IMR-90 (cell line): Measurements from ENCODE around the gene PLAAT3. TPM values are rescaled to one million over a fixed set of nuclear protein-coding genes. Genes with fewer than 3 reads are reported as not detected.
A peak's percentile ranks its signal among the peaks of the same experiment; 100 is the strongest.

Source experiments
- ATAC-seq: fragments of 200-7000 bp; cut with Tn5 transposase; 2 replicates; pipeline ENCODE4 v1.9.1; 2020; ENCODE audit warnings: low read depth, mild to moderate bottlenecking, moderate library complexity
- BruUV-seq: library from RNA; stranded (reverse); fragments of 400-500 nt; replicated peaks from 2 replicates; lab custom pipeline; 2021; lab: Mats Ljungman, UMichigan
- CTCF ChIA-PET: fragments of 300-600 bp; formaldehyde crosslinking; extraction: SDS; loops from one replicate; lab custom pipeline; 2021; ENCODE audit warnings: antibody characterized with exemption; lab: Yijun Ruan, JAX
- POLR2A ChIA-PET: fragments of 300-600 bp; sonication (Branson Sonifier 250); formaldehyde crosslinking; loops from one replicate; lab custom pipeline; 2022; ENCODE audit warnings: antibody characterized with exemption; ENCODE audit not compliant: unreplicated experiment; lab: Charles Lee
- DNase-seq: peaks from one replicate; pipeline ENCODE4 v3.0.0; 2013
- H2AFZ ChIP-seq: replicated peaks from 2 replicates; pipeline ENCODE3; 2013; ENCODE audit warnings: low read length, mild to moderate bottlenecking; ENCODE audit not compliant: poor library complexity
- H2AK5ac ChIP-seq: 2 replicates; pipeline ENCODE4 v1.6.1; 2013; ENCODE audit warnings: low read depth, low read length, inconsistent platforms
- H2AK9ac ChIP-seq: replicated peaks from 2 replicates; pipeline ENCODE3; 2013; ENCODE audit warnings: mild to moderate bottlenecking, low read depth, low read length, moderate library complexity; ENCODE audit not compliant: poor library complexity
- H2BK120ac ChIP-seq: 2 replicates; pipeline ENCODE4 v1.6.1; 2013; ENCODE audit warnings: low read depth, low read length, inconsistent platforms
- H2BK15ac ChIP-seq: 3 replicates; pipeline ENCODE4 v1.6.1; 2013; ENCODE audit warnings: low read depth, low read length, inconsistent platforms
- H2BK20ac ChIP-seq: 2 replicates; pipeline ENCODE4 v1.6.1; 2013; ENCODE audit warnings: low read depth, mild to moderate bottlenecking, inconsistent platforms, low read length, moderate library complexity
- H2BK5ac ChIP-seq: 2 replicates; pipeline ENCODE4 v1.6.1; 2013; ENCODE audit warnings: mild to moderate bottlenecking, low read depth, low read length, inconsistent platforms; ENCODE audit not compliant: poor library complexity, severe bottlenecking
- H3K14ac ChIP-seq: replicated peaks from 2 replicates; pipeline ENCODE4 v1.6.1; 2013; ENCODE audit warnings: low read depth, low read length, inconsistent platforms
- H3K18ac ChIP-seq: 2 replicates; pipeline ENCODE4 v1.6.1; 2013; ENCODE audit warnings: low read depth, low read length, control low read depth
- H3K23ac ChIP-seq: 2 replicates; pipeline ENCODE4 v1.6.1; 2013; ENCODE audit warnings: low read depth, low read length, inconsistent platforms
- H3K27ac ChIP-seq: 2 replicates; pipeline ENCODE4 v1.5.1; 2013; ENCODE audit warnings: mild to moderate bottlenecking, control low read depth, low read length; ENCODE audit not compliant: insufficient read depth
- H3K27me3 ChIP-seq: 2 replicates; pipeline ENCODE4 v1.6.1; 2013; ENCODE audit warnings: low read length; ENCODE audit not compliant: control insufficient read depth, insufficient read depth
- H3K36me3 ChIP-seq: 2 replicates; pipeline ENCODE4 v1.6.1; 2013; ENCODE audit warnings: low read length, mixed read lengths; ENCODE audit not compliant: control insufficient read depth, insufficient read depth
- H3K4ac ChIP-seq: 2 replicates; pipeline ENCODE4 v1.6.1; 2013; ENCODE audit warnings: low read depth, low read length, inconsistent platforms
- H3K4me1 ChIP-seq: 2 replicates; pipeline ENCODE4 v1.6.1; 2013; ENCODE audit warnings: low read length, mixed read lengths; ENCODE audit not compliant: control insufficient read depth, insufficient read depth
- H3K4me2 ChIP-seq: 2 replicates; pipeline ENCODE4 v1.6.1; 2013; ENCODE audit warnings: low read depth, mild to moderate bottlenecking, control low read depth, low read length, moderate library complexity
- H3K4me3 ChIP-seq: 2 replicates; pipeline ENCODE4 v1.5.1; 2013; ENCODE audit warnings: low read depth, mild to moderate bottlenecking, control low read depth, low read length, moderate library complexity; ENCODE audit not compliant: insufficient read depth
- H3K56ac ChIP-seq: 2 replicates; pipeline ENCODE4 v1.6.1; 2013; ENCODE audit warnings: low read length, inconsistent platforms; ENCODE audit not compliant: insufficient read depth; ENCODE audit errors: extremely low read depth
- H3K79me1 ChIP-seq, 2 experiments: 2 replicates each; pipeline ENCODE4 v1.6.1; 2013; ENCODE audit warnings: low read length in 2 of 2, inconsistent platforms in 1 of 2, low read depth in 1 of 2
- H3K9ac ChIP-seq: 2 replicates; pipeline ENCODE4 v1.6.1; 2013; ENCODE audit warnings: low read depth, low read length, control low read depth
- H3K9me1 ChIP-seq: 2 replicates; pipeline ENCODE4 v1.6.1; 2013; ENCODE audit warnings: low read length, inconsistent platforms; ENCODE audit not compliant: insufficient read depth
- H3K9me3 ChIP-seq: 2 replicates; pipeline ENCODE4 v1.6.1; 2013; ENCODE audit warnings: low read length; ENCODE audit not compliant: control insufficient read depth, insufficient read depth
- H4K20me1 ChIP-seq: 2 replicates; pipeline ENCODE4 v1.6.1; 2013; ENCODE audit warnings: low read length, inconsistent platforms; ENCODE audit not compliant: insufficient read depth
- H4K5ac ChIP-seq: 2 replicates; pipeline ENCODE4 v1.6.1; 2013; ENCODE audit warnings: mild to moderate bottlenecking, low read depth, low read length, control low read depth
- H4K8ac ChIP-seq, 2 experiments: 2 replicates each; pipeline ENCODE4 v1.6.1; 2013; ENCODE audit warnings: low read depth in 2 of 2, low read length in 2 of 2, control low read depth in 1 of 2, inconsistent platforms in 1 of 2
- H4K91ac ChIP-seq: 2 replicates; pipeline ENCODE4 v1.6.1; 2013; ENCODE audit warnings: low read depth, low read length, inconsistent platforms; ENCODE audit not compliant: insufficient read depth
- FOS ChIP-seq: fragments of 150-350 bp; IDR thresholded peaks from 2 replicates; pipeline ENCODE4 v1.6.1; 2016; ENCODE audit warnings: low read depth, low read length
- MAFK ChIP-seq: IDR thresholded peaks from 2 replicates; pipeline ENCODE4 v1.6.1; 2012; ENCODE audit warnings: low read depth, low read length, improper control_type of control experiment
- WGBS, 2 experiments: methylation state at CpG; one replicate each; pipeline versions ENCODE4 v1.1.5 to v1.1.7; 2013; ENCODE audit warnings: missing lambda C conversion rate in 2 of 2; ENCODE audit not compliant: insufficient read length in 1 of 2; ENCODE audit errors: extremely low coverage in 2 of 2; 5-methylcytosine and 5-hydroxymethylcytosine counted together
- dilution Hi-C: fragments of 300-500 bp; cut with HindIII; formaldehyde crosslinking; loops from one replicate; pipeline ENCODE4 v1.14.3; 2018; ENCODE audit warnings: low sequenced_read_pairs; ENCODE audit not compliant: unreplicated experiment
- in situ Hi-C: fragments of 300-500 bp; cut with MboI; formaldehyde crosslinking; loops from 3 replicates; pipeline ENCODE4 v1.14.3; 2019; ENCODE audit warnings: low sequenced_read_pairs, inconsistent platforms, mixed read lengths
- intact Hi-C: fragments of 100-400 bp; cut with micrococcal nuclease; formaldehyde crosslinking; loops from 2 replicates; pipeline ENCODE4 v1.10.0; 2022
- polyA plus RNA-seq, 3 experiments: library from polyadenylated mRNA; depleted of rRNA; stranded (reverse); fragments of >200 nt; gene quantifications; 2 replicates each; pipeline ENCODE4 v1.2.3, GENCODE V29; 2012; ENCODE audit warnings: low replicate concordance in 1 of 3
- total RNA-seq: library from RNA; depleted of rRNA; stranded (reverse); fragments of >200 nt; gene quantifications from 2 replicates; pipeline ENCODE4 v1.2.3, GENCODE V29; 2012

PLAAT3 gene
- total and polyA plus RNA-seq, 2 of the 4 experiments (the other 2 are of a cell fraction) = 3.2 to 3.9 TPM

DNA sequence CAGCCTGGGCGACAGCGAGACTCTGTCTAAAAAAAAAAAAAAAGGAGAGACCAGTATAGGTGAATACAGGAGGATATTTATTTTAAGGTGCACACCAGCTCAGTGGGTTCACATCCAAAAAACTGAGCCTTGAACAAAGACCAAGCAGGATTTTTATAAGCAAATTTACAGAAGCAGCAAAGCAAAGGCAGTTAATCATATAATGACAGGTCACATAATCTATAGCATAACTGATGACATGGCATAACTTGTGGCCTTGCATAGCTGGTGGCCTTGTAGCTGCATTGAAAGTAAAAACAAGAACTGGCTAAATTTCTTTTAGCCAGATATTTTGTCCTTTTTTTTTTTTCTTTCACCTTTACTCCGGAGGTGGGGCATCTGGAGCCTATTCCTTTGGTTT, 2.7 kb upstream of the PLAAT3 start:
- Histone ChIP-seq H3K9ac (no peak overlapping the region), H3K36me3 (no peaks in the 10 kb centered on the region), H3K4me1 (no peaks in the 10 kb centered on the region), H3K9me3 (no peaks in the 10 kb centered on the region), H2AK5ac (no peak overlapping the region), H2BK120ac (no peak overlapping the region), H3K56ac (no peak overlapping the region), H3K18ac (no peak overlapping the region), H3K27ac (no peak overlapping the region), H3K79me1 (no peaks in the 10 kb centered on the region), H2BK20ac (no peak overlapping the region), H3K27me3 (0 out of 2 replicates have a peak, but pooled peaks cover 2% of the 10 kb centered on the region), H3K23ac (no peak overlapping the region), H4K5ac (no peak overlapping the region), H3K4me3 (no peak overlapping the region), H2AK9ac (no peak overlapping the region), H2AFZ (no peak overlapping the region), H3K14ac (no peak overlapping the region), H3K4me2 (no peak overlapping the region), H4K91ac (no peak overlapping the region), H4K20me1 (no peaks in the 10 kb centered on the region), H2BK5ac (no peak overlapping the region), H3K9me1 (no peaks in the 10 kb centered on the region), H2BK15ac (no peak overlapping the region), H3K4ac (no peak overlapping the region), H4K8ac (no peak overlapping the region)
- ChIA-PET POLR2A (interaction anchor here (0.6 kb wide), 1 partner anchor 1772 kb away, joined by 3 read pairs; no protein-coding TSS in a partner anchor), CTCF (no interaction called here)
- dilution Hi-C loops (no loop called here), intact Hi-C loops (no loop called here), in situ Hi-C loops (no loop called here)
- no peak for ATAC-seq
- no TSS peak for BruUV-seq
- no CpG with 5 or more reads among the region's 3 CpGs for WGBS, 2 experiments
- TF ChIP-seq FOS (no peak), MAFK (peak; percentile 53)
- DNase-seq = no peak
